Stimulated activated naive CD8-positive, alpha-beta T cell treated with anti-CD3 and anti-CD28 coated beads, Interleukin-15, Interleukin-2, amounts not matched to agents 100 U/mL and 50 U/mL, for 24 hours (primary cell): ENCODE results near the gene CCDC34.

ENCODE experiments used
- ATAC-seq: fragments of 150-1000 bp; cut with Tn5 transposase; one replicate; pipeline ENCODE4 v1.10.0; 2021
- DNase-seq: peaks from one replicate; pipeline ENCODE4 v3.0.0; 2021

The CCDC34 gene

GRCh38 chr11:27392278-27393114 is 29.5 kb upstream of the CCDC34 start:
- no peak for DNase-seq
- no peak for ATAC-seq

- ATAC-seq (no peak), DNase-seq (no peak)
Observed at GRCh38 chr11:27391331-27392015, 28.5 kb upstream of the CCDC34 start.

GRCh38 chr11:27390318-27391295 is 27.6 kb upstream of the CCDC34 start:
- no peak for DNase-seq
- ATAC-seq = no peak

- ATAC-seq (no peak), DNase-seq (no peak)
Observed at GRCh38 chr11:27388869-27389268, 25.9 kb upstream of the CCDC34 start.

- DNase-seq = no peak
- ATAC-seq = peak; percentile 59
Observed at GRCh38 chr11:27388001-27388400, 25.0 kb upstream of the CCDC34 start.

- DNase-seq = no peak
- no peak for ATAC-seq
Observed at GRCh38 chr11:27387362-27387761, 24.3 kb upstream of the CCDC34 start.

- DNase-seq (no peak), ATAC-seq (no peak)
Observed at GRCh38 chr11:27386181-27386845, 23.3 kb upstream of the CCDC34 start.

GRCh38 chr11:27385245-27385644 is 22.2 kb upstream of the CCDC34 start:
- no peak for DNase-seq
- no peak for ATAC-seq

GRCh38 chr11:27384227-27384626 is 21.2 kb upstream of the CCDC34 start:
- no peak for ATAC-seq
- DNase-seq = no peak

- DNase-seq (no peak), ATAC-seq (no peak)
Observed at GRCh38 chr11:27383645-27384044, 20.6 kb upstream of the CCDC34 start.

- DNase-seq (no peak), ATAC-seq (no peak)
Observed at GRCh38 chr11:27381238-27381666, 18.2 kb upstream of the CCDC34 start.

GRCh38 chr11:27380771-27381170 is 17.8 kb upstream of the CCDC34 start:
- no peak for DNase-seq

GRCh38 chr11:27379449-27379848 is 16.4 kb upstream of the CCDC34 start:
- ATAC-seq (no peak), DNase-seq (no peak)

More at GRCh38 chr11:27380771-27381170, 17.8 kb upstream of the CCDC34 start:
- ATAC-seq = no peak

GRCh38 chr11:27375370-27375769 is 12.4 kb upstream of the CCDC34 start:
- ATAC-seq (no peak), DNase-seq (no peak)

GRCh38 chr11:27373856-27374602 is 11.0 kb upstream of the CCDC34 start:
- ATAC-seq (no peak), DNase-seq (no peak)

GRCh38 chr11:27373392-27373791 is 10.4 kb upstream of the CCDC34 start:
- DNase-seq (no peak), ATAC-seq (no peak)

GRCh38 chr11:27372164-27372563 is 9.1 kb upstream of the CCDC34 start:
- ATAC-seq (no peak), DNase-seq (no peak)

- no peak for DNase-seq
- ATAC-seq = no peak
Observed at GRCh38 chr11:27371489-27371888, 8.5 kb upstream of the CCDC34 start.

GRCh38 chr11:27370374-27370773 is 7.4 kb upstream of the CCDC34 start:
- DNase-seq (no peak), ATAC-seq (no peak)

GRCh38 chr11:27367881-27368280 is 4.9 kb upstream of the CCDC34 start:
- ATAC-seq (no peak), DNase-seq (no peak)

GRCh38 chr11:27363576-27364117 is 632 bp upstream of the CCDC34 start:
- DNase-seq (no peak), ATAC-seq (no peak)
